Stimulated activated CD8-positive, alpha-beta memory T cell treated with anti-CD3 and anti-CD28 coated beads, Interleukin-12 subunit alpha, Interleukin-12 subunit beta, amount 100 ng/mL, for 24 hours (primary cell): ENCODE measurements around the gene RELL1.

ENCODE experiments used
- DNase-seq: peaks from one replicate; pipeline ENCODE4 v3.0.0-alpha.2; 2020; ENCODE audit errors: extremely low read depth

The RELL1 gene

GRCh38 chr4:37599092-37599790 is 86.9 kb downstream of the RELL1 start:
- DNase-seq = no peak

- no peak for DNase-seq
Observed at GRCh38 chr4:37597034-37597433, 89.1 kb downstream of the RELL1 start.

GRCh38 chr4:37595875-37596680 is 90.1 kb downstream of the RELL1 start:
- no peak for DNase-seq

- DNase-seq = no peak
Observed at GRCh38 chr4:37594099-37594498, 92.1 kb downstream of the RELL1 start.

- no peak for DNase-seq
Observed at GRCh38 chr4:37591349-37591748, 94.8 kb downstream of the RELL1 start.

- DNase-seq = no peak
Observed at GRCh38 chr4:37590016-37590415, 96.2 kb downstream of the RELL1 start.

GRCh38 chr4:37588150-37588549 is 98.0 kb downstream of the RELL1 start:
- no peak for DNase-seq

GRCh38 chr4:37586194-37586593 is 100.0 kb downstream of the RELL1 start:
- DNase-seq = no peak

GRCh38 chr4:37584493-37585060 is 101.6 kb downstream of the RELL1 start:
- no peak for DNase-seq

GRCh38 chr4:37584071-37584470 is 102.1 kb downstream of the RELL1 start:
- DNase-seq = no peak

- no peak for DNase-seq
Observed at GRCh38 chr4:37573566-37573965, 112.6 kb downstream of the RELL1 start.

GRCh38 chr4:37568489-37568888 is 117.7 kb downstream of the RELL1 start:
- DNase-seq = no peak

- DNase-seq = no peak
Observed at GRCh38 chr4:37567836-37568235, 118.3 kb downstream of the RELL1 start.

GRCh38 chr4:37562592-37562991 is 123.6 kb downstream of the RELL1 start:
- DNase-seq = no peak

- DNase-seq = no peak
Observed at GRCh38 chr4:37561803-37562207, 124.4 kb downstream of the RELL1 start.

- no peak for DNase-seq
Observed at GRCh38 chr4:37561196-37561802, 124.9 kb downstream of the RELL1 start.
